Neural crest cell (in vitro differentiated cells): ENCODE results near the gene ZC3H13. TPM values are rescaled to one million over a fixed set of nuclear protein-coding genes. Genes with fewer than 3 reads are reported as not detected.

Source experiments
- DNase-seq: peaks from one replicate; pipeline ENCODE4 v3.0.0; 2021; ENCODE audit warnings: low read depth, mixed read lengths, low spot score
- H3K27ac Mint-ChIP-seq: one replicate; pipeline ENCODE4 v1.8.0; 2021; ENCODE audit warnings: mild to moderate bottlenecking, mixed read lengths; ENCODE audit not compliant: unreplicated experiment
- H3K27me3 Mint-ChIP-seq: 2 replicates; pipeline ENCODE4 v1.8.0; 2021; ENCODE audit warnings: low read depth, mild to moderate bottlenecking, mixed read lengths
- H3K36me3 Mint-ChIP-seq: 2 replicates; pipeline ENCODE4 v1.8.0; 2021; ENCODE audit warnings: low read depth, mild to moderate bottlenecking, mixed read lengths
- H3K4me1 Mint-ChIP-seq: 2 replicates; pipeline ENCODE4 v1.8.0; 2021; ENCODE audit warnings: mixed read lengths
- H3K4me3 Mint-ChIP-seq: one replicate; pipeline ENCODE4 v1.8.0; 2021; ENCODE audit warnings: mild to moderate bottlenecking, mixed read lengths
- H3K9me3 Mint-ChIP-seq: 2 replicates; pipeline ENCODE4 v1.8.0; 2021; ENCODE audit warnings: mixed read lengths
- total RNA-seq: library from RNA; stranded (reverse); gene quantifications from 2 replicates; pipeline ENCODE4 v1.2.1, GENCODE V29; 2021
- TF ChIP-seq, protein P1 (sequence below): fragments of 200-600 bp; sonication (generic); conservative IDR thresholded peaks from 2 replicates; pipeline ENCODE4 v1.5.0; 2021; ENCODE audit warnings: antibody characterized with exemption, mild to moderate bottlenecking

ZC3H13 gene
- total RNA-seq, 1 donor from 2014 or later = 103 TPM

- no peaks in the 10 kb centered on the region for H3K4me1 Mint-ChIP-seq
- no peaks in the 10 kb centered on the region for H3K9me3 Mint-ChIP-seq
- TF ChIP-seq, protein P1, sequence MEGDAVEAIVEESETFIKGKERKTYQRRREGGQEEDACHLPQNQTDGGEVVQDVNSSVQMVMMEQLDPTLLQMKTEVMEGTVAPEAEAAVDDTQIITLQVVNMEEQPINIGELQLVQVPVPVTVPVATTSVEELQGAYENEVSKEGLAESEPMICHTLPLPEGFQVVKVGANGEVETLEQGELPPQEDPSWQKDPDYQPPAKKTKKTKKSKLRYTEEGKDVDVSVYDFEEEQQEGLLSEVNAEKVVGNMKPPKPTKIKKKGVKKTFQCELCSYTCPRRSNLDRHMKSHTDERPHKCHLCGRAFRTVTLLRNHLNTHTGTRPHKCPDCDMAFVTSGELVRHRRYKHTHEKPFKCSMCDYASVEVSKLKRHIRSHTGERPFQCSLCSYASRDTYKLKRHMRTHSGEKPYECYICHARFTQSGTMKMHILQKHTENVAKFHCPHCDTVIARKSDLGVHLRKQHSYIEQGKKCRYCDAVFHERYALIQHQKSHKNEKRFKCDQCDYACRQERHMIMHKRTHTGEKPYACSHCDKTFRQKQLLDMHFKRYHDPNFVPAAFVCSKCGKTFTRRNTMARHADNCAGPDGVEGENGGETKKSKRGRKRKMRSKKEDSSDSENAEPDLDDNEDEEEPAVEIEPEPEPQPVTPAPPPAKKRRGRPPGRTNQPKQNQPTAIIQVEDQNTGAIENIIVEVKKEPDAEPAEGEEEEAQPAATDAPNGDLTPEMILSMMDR = no peak
- H3K27ac Mint-ChIP-seq = no peak overlapping the region
- peaks cover 30% of the 10 kb centered on the region for H3K36me3 Mint-ChIP-seq
- no peak overlapping the region for H3K4me3 Mint-ChIP-seq
- no peak for DNase-seq
- no peaks in the 10 kb centered on the region for H3K27me3 Mint-ChIP-seq
Measured at GRCh38 chr13:45966715-45967114, 85.8 kb downstream of the ZC3H13 start.

- no peak overlapping the region for H3K4me3 Mint-ChIP-seq
- DNase-seq = no peak
Measured at GRCh38 chr13:45961468-45961867, 91.1 kb downstream of the ZC3H13 start.

DNA sequence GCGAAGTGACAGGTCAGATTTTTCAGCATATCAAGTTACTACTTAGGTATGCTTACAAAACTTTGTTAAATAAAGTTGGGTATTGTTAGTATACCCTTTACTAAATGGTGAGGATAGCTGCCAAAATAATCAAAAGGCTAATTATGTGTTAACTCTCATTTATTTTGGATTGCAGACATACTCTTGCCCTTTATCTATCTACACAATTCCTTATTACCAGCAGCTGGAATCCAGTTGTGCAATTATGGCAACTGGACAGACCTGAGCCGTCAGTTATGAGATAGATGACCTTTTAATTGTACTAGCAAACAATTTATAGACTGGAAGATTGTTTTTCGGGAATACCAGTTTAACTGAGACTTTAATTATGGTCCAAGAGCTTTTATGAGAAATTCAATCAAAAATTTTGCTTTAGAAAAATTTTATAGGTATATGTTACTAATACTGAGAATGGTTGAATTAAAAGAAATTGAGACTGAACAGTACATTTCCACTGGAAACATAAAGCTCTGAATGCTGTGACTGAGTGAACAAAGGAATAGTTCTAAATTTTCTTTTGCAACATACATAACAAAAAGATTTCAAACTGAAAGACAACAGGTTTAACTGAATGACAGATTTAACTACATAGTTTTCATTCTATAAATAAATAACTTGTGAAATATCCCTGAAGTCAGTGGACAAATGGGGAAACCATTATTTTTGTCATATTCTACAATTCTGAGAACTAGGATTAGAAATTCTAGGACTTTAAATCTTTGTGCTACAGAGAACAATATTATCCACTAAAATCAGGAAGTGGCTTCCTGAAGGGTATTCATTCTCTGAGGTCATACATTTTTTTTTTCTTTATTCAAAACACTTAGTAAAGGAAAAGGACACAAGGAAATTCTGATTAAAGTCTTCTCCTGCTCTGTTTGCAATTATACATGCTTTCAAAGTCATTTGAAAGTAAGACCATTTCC lies 97.4 kb downstream of the ZC3H13 start:
- Mint-ChIP-seq H3K27ac (no peak overlapping the region), H3K27me3 (no peaks in the 10 kb centered on the region), H3K4me1 (no peaks in the 10 kb centered on the region), H3K4me3 (no peak overlapping the region), H3K36me3 (peaks cover 30% of the 10 kb centered on the region), H3K9me3 (no peaks in the 10 kb centered on the region)
- DNase-seq = no peak
- TF ChIP-seq, protein P1 = no peak

More at GRCh38 chr13:45961468-45961867, 91.1 kb downstream of the ZC3H13 start:
- H3K4me1 Mint-ChIP-seq = no peaks in the 10 kb centered on the region
- H3K27ac Mint-ChIP-seq = no peak overlapping the region
- peaks cover 16% of the 10 kb centered on the region for H3K36me3 Mint-ChIP-seq
- H3K27me3 Mint-ChIP-seq = no peaks in the 10 kb centered on the region
- TF ChIP-seq, protein P1 = no peak
- H3K9me3 Mint-ChIP-seq = no peaks in the 10 kb centered on the region

DNA sequence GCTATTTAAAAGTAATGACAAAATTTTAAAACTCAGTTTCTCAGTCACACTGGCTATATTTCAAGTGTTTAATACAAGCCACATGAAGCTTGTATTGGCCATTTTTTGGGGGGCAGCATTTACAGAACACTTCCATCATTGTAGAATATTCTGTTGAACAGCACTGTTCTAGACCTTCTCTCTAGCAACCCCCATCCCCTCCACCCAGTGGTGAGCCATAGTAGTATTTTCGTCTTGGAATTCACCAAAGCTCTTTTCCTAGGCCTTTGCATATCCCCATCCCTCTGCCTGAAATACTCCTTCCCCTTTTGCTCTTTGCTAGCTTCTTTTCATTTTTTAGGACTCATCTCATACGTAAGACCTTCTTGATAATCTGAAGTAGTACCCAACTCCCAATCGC lies 99.5 kb downstream of the ZC3H13 start:
- Mint-ChIP-seq H3K4me3 (no peak overlapping the region), H3K4me1 (no peaks in the 10 kb centered on the region), H3K9me3 (no peaks in the 10 kb centered on the region), H3K36me3 (peaks cover 27% of the 10 kb centered on the region), H3K27me3 (no peaks in the 10 kb centered on the region), H3K27ac (peak overlapping the region; percentile 3)
- TF ChIP-seq, protein P1 = no peak
- no peak for DNase-seq

DNA sequence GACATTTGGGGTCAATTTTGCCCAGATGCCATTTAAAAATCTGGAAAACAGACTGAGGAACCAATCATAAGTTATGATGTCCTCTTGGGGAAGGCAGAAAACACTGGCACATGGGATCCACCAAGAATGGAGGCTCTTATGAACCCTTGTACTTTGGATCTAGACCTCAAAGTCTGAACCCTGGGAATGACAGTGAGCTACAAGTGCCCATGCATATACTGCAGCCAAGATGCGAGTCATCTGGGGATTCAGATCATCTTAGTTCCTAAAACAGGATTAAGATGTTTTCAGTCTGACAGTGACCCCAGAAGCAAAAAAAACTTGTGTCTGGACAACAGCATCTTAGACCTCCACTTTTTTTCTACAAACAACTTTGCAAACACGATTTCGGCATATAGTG lies 100.8 kb downstream of the ZC3H13 start:
- TF ChIP-seq, protein P1 = no peak
- no peaks in the 10 kb centered on the region for H3K9me3 Mint-ChIP-seq
- no peak for DNase-seq
- peaks cover 21% of the 10 kb centered on the region for H3K36me3 Mint-ChIP-seq
- no peak overlapping the region for H3K4me3 Mint-ChIP-seq
- H3K4me1 Mint-ChIP-seq = no peaks in the 10 kb centered on the region
- H3K27ac Mint-ChIP-seq = no peak overlapping the region
- no peaks in the 10 kb centered on the region for H3K27me3 Mint-ChIP-seq
